ENCODE measurements around the gene MTFP1.
"Not testable (repeated sequence)": the region's sequence is repeated elsewhere in the genome, so short reads cannot be mapped to it uniquely, and the experiment has no call there.

MTFP1 gene, protein sequence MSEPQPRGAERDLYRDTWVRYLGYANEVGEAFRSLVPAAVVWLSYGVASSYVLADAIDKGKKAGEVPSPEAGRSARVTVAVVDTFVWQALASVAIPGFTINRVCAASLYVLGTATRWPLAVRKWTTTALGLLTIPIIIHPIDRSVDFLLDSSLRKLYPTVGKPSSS

DNA sequence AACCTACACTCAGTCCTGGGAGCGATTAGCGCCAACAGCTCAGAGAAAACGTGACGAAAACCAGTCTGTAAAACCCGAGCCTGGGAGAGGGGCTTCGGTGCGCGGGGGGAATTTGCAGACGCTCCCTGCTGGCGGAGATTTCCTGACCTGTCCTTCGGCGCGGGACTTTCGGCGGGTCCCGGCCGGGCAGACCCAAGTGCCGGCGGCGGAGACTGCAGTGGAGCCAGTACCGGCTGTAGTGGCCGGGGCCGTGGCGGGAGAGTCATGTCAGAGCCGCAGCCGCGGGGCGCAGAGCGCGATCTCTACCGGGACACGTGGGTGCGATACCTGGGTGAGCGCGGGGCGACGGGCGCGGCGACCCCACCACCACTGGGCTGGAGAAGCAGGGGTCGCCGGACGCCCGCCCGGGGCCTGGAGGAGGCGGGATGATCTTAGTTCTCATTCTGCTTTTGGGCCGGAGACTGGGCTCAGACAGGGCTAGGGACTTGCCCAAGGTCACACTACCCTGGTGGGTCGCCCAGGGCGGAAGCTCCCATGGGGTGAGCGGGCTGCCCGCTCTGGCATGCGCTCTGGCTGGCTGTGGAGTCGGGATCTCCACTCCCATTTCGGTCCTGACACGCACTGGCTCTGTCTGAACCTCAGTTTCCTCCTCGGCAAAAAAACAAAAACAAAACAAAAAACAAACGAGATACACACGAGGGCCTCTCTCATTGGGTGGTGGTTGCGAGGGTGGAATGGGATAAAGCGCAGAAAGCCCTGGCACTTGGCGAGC, at the start of gene MTFP1:
Gene MTFP1, plus strand, starts transcription at position 153 of the 772 bp plus-strand sequence. Its CDS starts 112 bp downstream, at position 265.
- DNase-seq = peak; percentile 9

DNA sequence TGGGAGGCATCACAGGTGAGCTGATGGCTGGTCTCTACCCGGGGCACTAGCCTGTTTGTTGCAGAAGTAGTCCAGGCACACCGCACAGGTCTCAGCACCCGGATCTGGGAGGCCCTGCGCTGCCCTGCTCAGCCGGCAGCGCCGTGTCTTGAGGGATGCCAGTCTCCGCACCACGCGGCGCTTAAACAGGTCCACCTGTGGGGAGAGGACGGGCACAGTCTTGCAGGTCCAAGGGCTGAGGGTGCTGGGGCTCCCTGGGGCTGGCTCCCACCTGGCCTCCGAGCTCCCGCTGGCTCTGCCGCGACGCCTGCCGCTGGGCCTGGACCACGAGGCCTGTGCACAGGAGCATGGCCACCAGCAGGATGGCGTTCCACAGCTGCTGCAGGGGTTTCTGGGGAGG, 45.6 kb upstream of the MTFP1 start:
- DNase-seq = no peak

DNA sequence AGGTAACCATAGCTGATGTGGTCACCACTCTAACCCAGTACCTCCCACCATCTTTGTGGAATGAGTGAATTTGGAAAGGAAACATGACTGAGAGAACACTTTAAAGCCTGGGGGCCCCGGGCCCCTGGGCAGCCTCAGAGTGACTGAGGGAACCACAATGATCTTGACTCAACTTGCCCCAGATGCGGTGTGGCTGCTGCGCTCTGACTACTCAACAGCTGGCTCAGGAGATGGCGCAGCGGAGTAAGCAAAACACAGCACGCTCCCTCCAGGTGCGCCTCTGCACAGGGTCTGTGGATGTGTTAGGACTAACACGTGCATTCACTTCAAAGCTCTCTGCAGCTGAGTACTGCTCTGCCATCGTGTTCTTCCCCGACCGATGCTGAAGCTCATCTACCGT, 44.3 kb upstream of the MTFP1 start:
- DNase-seq = no peak

DNA sequence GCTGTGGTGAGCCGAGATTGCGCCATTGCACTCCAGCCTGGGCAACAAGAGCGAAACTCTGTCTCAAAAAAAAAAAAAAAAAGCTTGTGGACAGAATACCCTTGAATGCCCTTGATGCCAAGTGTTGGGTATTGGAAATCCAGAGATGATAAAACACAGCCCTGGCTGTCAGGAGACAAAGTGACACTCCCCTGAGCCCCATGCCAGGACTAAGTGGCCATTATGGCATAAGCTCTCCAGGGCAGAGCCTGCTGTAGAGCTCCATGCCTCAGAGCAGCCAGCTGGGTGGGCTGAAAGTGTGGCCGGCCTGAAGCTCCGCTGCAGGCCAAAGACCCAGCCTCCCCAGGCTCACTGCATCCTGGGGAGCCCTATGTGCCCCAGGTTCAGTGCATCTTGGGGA, 43.2 kb upstream of the MTFP1 start:
- no peak for DNase-seq

DNA sequence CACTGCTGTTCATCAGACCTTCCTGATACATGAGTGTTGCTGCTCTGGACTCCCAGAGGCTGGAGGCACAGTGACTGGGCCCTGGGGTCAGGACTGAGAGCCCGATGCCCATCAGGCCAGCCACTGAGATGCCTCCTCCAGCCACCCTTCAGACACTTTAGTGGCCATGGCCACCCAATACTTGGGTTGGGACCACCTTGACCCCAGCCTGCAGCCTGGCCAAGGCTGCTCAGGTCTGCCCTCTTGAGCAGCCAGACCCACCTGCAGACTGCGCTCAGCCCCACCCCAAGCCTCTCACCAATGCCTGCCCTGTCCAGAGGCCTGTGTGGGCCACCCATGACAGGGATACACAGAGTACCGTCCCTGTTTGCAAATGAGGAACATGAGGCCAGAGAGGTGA, 42.5 kb upstream of the MTFP1 start:
- no peak for DNase-seq

DNA sequence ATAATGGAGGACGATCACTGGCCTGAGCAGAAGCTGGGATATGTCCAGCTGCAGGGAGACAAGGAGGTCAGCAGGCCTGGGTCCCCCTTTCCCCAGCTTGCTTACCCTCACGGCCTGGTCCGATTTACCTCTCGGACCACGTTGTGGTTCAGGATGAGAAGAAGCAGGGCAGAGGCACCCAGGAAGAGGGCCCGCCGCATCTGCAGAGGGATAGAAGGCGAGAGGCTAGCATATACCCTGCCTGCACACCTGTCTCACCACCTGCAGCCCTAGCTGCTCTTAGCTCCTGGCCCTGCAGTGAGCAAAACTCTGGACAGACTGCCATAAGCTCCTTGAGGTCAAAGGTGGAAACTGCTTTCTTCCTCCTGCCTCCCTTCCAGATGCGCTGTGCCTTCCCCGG, 39.6 kb upstream of the MTFP1 start:
- no peak for DNase-seq

DNA sequence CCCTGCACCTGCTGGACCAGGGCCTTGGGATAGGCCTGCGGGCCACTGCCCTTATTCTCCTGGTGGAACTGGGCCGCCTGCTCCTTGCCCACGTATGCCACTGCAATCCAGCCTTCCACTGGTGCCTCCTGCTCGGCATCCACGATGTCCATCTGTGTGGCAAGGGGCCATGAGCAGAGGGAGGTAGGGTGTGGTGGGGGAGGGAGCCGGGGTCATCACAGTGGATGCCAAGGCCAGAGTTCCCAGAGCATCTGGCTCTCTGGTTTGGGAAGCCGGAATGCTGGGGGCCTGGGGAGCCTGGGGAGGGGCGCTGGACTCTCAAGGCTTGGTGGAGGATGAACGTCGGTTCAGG, 39.0 kb upstream of the MTFP1 start:
- DNase-seq = no peak

DNA sequence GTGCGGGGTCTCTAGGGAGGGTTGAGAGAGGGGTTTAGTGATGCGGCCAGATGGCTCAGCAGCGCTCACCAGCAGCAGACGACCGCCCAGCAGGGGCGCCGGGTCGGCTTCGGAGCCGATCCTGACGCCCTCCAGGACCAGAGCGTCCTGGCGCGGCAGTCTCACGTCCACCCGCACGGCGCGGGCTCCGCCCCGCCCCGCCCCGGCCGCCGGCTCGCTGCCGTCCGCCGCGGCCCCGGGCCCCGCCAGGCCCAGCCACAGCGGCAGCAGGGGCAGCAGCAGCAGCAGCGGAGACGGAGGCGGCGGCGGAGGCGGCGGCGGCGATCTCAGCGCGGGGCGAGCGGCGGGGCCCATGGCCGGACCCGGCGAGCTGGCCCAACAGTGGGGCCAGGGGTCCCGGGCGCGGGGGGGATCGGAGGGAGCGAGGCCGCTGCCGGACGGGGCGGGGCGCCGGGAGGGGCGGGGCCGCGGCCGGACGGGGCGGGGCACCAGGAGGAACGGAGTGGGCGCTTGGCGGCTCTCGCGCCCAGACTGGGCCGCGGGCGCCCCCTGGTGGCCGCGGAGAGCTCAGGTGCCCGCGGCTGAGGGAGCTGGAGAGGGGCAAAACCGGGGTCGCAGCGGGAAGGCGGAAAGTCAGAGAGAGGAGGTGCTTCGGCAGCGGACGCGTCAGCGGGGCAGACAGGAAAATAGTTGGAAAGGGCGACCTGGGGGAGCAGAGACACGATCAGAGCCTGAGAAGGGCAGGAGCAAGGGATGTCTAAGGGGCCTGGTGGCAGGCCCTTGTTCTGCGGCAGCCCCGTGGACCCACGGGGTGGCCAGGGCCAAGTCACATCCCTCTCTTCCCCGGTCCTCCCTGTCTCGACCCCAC, 38.4 kb upstream of the MTFP1 start, which contains the start of gene RNF215:
Gene RNF215, minus strand, starts transcription at position 452 of the 868 bp plus-strand sequence. Its CDS starts 98 bp downstream, at position 354.
- peak; percentile 49 for DNase-seq

DNA sequence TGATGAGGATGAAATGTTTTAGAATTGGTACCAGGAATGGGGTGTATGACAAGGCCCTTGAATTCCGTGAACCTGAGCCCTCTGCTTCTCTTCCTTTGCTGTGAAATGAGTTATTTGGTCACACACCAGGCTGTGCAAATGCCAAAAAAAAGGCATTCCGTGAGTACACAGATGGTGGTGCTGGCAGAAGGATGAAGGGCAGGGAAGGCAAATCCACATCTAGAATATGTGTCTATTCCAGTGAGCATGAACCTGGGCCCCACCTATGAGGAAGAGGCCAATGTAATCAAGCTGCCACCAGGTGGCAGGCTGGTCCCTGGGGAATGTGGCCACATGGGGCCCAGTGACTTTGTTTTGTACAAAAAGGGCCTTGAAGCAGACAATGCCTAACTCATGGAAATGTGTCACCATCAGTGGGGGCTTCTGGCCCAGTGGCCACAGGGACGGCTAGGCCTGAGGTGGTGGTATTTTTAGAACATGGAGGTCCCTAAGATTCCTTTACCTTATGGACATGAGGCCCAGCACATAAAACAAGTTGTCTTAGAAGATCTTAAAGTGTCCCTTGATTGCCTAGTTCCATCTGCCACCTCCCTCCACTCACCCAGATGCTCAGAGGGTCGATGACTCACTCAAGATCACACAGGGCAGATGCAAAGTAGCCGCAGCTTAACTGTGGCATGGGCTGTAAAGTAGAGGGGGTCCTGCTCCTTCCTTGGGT, 34.4 kb upstream of the MTFP1 start:
- DNase-seq = peak; percentile 22

DNA sequence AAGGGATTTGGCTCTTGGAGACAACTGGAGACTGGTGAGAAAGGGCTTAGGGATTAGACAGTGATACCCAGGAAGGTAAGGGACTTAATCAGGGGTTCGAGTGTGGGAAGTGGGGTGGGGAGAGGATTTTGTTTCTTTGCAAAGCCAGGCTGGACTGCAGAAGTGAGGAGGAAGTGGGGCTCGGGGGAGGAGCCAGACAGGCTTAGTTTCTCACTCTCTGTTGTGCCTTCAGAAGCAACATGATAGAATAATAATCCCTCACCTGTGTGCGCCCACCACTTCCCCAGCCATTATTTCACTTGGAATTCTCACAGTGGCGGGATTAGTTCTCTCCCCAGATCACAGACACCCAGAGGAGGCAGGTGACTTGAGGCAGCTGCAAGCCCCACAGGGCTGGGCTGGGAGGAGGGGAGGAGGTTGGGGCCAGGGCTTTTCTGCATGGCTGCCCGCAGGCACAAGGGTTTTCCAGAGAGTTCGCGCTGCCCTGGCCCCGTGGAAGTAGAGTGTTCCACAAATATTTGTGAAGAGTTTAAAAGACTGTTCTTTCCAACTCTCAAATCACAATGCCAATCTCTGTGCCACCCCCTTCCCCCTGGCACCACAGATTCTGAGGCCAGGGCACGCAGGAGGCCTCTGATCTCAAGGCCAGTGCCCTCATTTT, 32.8 kb upstream of the MTFP1 start:
- DNase-seq = no peak

DNA sequence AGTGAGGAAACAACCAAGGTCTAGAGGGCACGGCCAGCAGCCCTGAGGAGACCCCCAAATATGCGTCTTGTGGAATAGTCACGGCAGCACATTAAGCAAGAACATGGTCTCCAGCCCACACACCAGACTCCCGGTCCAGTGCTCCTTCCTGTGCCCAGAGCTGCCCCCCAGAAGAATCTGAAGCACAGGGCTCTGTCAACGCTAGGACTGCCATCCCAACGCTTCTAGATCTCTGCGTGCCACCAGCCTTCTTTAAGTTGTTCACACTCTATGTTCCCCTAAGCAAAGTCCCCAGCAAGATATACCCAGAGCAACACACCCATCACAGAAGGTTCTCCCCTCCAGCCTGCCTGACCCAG, 32.3 kb upstream of the MTFP1 start:
- DNase-seq = no peak

DNA sequence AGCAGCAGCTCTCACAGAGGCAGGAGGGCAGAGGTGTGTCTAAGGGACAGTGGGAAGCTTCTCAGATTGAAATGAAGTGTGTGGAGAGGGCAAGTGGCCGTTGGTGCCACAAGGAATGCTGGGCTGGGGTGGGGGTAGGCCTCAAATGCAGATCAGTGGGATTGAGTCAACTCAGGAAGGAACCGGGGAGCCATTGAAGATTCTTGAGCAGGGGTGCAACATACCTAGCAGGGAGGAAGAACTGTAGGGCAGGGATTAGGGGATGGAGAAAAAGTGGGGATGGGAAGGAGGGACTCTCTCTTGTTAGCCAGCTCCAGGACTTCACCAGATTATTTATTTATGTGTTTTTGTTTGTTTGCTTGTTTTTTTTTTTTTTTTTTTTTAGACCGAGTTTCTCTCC, 31.7 kb upstream of the MTFP1 start:
- no peak for DNase-seq

DNA sequence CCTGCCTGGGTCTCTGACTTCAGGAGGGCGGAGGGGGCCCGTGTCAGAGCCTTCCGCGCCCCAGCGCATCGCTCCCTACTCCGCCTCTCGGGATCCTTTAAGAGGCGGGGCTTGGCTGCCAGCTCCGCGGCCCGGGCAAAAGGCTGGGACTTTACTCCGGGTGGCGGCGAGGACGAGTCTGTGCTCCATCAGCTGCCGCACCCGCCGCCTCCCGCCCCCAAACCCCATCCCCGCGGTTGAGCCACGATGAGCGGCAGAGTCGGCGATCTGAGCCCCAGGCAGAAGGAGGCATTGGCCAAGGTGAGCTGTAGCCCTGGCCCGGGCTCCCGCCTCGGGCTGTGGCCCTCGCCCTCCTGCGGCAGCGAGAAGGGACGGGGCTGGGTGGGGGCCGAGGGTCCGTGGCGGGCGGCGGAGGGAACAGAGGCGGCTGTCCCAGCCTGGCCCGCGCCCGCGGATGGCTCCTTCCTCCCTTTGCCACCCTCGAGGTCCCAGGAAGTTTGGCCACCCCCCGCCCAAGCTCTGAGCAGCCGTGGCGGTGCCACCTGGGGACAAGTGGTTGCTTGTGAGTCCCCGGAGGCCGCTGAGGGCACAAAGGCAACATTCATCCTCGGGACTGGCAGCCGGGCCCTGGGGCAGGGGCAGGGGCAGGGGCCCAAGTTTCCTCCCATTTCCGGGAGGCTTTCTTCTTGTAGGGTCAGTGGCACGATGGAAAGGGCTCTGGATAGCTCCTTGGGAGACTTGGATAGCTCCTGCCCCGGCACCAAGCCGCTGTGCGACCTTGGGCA, 28.5 kb upstream of the MTFP1 start, which contains the start of gene SEC14L2:
Gene SEC14L2, plus strand, starts transcription at position 148 of the 785 bp plus-strand sequence. Its CDS starts 99 bp downstream, at position 247.
- no peak for DNase-seq

DNA sequence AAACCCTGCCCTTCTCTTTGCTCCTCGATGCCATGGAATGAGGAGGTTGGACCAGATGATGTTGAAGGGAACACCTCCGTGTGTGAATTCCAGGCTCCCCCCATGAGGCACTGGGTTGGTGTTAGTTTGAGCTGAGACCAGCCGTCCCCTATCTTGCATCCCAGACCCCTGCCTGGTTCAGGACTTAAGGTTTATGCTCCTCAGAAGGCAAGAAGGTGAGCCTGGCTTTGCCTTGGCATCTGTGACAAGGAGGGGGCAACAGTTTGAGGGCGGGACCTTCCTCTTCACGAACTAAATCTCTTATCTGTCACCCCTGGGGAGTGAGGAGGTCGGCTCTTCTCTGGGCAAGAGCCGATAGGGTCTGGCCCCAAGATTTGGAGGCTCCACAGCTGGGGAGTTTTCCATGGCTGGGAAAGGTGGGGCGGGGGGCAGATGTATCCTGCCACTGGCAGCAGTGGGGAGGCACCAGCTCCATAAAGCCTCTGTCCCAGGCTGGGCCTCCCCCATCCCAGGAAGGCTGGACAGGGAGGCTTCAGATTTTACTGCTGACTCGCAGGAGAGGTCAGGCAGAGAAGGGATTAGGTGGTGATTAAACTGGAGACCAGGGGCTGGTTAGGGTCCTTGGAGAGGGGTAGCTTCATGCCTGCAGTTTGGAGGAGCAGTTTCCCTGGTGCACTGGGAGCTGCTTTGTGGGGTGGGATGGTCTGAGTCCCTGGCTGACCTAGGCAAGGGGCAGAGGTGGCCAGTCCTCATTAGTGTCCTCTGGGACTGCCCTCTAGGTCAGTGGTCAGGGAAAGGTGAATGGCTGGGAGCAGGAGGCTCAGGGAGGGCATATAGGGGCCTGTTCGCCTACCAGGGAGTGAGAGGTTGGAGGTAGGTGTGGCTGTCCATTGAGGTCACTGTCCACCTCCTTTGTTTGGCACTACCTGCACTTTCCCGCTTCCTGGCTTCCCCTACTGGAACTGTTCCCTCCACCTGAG, 27.6 kb upstream of the MTFP1 start:
- DNase-seq = no peak

DNA sequence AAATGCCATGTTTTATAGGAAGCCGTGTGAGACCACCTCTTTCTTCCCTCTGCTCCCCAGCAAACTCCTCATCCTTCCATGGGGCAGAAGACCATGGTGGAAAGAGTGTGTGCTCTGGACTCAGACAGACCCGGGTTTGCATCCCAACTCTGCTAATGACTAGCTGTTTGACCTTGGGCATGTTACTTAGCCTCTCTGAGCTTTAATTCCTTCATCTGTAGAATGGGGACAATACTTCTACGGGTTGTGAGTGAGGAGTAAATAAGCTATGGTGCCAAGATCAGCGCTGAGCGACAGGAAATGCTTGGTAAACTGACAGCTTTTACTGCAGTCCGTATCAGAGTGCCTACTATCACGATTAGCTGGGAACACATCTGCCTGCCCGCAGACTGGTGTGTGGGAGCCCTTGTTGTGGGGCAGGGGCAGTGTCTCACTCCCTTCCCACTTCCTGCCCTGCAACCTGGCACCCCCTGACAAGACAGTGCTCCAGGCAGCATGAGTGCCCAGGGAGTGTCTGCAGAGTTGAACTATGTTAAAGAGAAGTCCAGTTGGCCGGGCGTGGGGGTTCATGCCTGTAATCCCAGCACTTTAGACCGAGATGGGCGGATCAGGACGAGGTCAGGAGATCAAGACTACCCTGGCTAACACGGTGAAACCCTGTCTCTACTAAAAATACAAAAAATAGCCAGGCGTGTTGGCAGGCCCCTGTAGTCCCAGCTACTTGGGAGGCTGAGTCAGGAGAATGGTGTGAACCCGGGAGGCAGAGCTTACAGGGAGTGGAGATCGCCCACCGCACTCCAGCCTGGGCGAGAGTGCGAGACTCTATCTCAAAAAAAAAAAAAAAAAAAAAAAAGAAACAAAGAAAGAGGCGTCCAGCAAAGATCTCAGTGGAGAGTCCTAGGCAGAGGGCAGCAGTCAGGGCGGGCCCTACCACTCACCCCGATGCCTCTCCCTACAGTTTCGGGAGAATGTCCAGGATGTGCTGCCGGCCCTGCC, 26.6 kb upstream of the MTFP1 start:
- DNase-seq = no peak

DNA sequence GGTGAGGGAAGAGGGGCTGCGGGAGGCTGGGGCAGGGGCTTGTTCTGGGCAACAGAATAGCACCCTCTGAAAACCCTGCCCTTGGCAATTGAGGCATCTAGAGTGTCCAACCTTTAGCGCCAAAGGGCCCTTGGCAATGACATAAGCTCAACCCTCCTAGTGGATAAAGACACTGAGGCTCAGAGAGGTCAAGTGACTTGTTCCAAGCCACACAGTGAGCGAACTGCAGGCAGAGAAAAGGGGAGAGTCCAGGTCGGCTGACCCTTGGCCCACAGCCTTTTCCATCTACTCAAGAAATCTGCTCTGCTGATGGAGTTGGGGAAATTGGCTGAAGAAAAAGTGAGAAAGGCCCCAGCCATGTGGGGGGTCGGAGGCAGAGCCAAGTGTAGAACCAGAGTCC, 25.9 kb upstream of the MTFP1 start:
- DNase-seq = no peak

DNA sequence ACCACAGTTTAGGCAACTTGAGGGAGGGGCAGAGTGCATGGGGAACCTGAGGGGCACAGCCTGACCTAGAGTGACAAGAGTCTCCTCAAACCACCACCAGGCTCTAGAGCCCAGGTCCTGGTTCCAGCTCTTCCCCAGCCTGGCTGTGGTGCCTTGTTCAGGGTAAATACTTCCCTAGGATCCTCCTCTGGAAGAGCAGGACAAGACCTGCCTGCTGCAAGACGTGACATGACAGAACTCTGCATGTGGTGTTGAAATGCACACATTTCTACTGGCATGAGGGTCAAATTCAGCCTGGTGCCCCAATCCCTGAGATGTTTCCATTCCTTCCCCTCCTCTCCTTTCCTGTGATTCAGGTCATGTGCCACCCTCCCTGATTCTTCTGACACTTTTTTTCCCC, 25.4 kb upstream of the MTFP1 start:
- DNase-seq = no peak

DNA sequence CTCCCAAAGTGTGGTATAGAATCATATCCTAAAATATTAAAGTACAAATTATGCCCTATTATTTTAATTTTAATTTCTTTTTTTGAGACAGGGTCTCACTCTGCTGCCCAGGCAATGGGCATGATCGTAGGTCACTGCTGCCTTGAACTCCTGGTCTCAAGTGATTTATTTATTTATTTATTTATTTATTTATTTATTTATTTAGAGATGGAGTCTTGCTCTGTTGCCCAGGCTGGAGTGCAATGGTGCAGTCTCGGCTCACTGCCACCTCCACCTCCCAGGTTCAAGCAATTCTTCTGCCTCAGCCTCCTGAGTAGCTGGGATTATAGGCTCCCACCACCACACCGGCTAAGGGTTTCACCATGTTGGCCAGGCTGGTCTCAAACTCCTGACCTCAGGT, 24.5 kb upstream of the MTFP1 start:
- DNase-seq = not testable (repeated sequence)

Data from NCI-H2029 (cell line).